IPS-NIHi7 (cell line): ENCODE results near the gene NRAP.
A peak's percentile ranks its signal among the peaks of the same experiment; 100 is the strongest.

Experiments
- DNase-seq: peaks from one replicate; pipeline ENCODE4 v3.0.0; 2012; ENCODE audit warnings: mixed read lengths; ENCODE audit errors: extremely low spot score

The NRAP gene

GRCh38 chr10:113563306-113564088 is 100.3 kb downstream of the NRAP start:
- peak; percentile 89 for DNase-seq

GRCh38 chr10:113562704-113563103 is 101.1 kb downstream of the NRAP start:
- no peak for DNase-seq

GRCh38 chr10:113562069-113562468 is 101.8 kb downstream of the NRAP start:
- no peak for DNase-seq

GRCh38 chr10:113561214-113561613 is 102.6 kb downstream of the NRAP start:
- DNase-seq = no peak

GRCh38 chr10:113560071-113560470 is 103.8 kb downstream of the NRAP start:
- DNase-seq = no peak

GRCh38 chr10:113557903-113558321 is 105.9 kb downstream of the NRAP start:
- DNase-seq = peak; percentile 40

- no peak for DNase-seq
These were observed 106.4 kb downstream of the NRAP start for GRCh38 chr10:113557424-113557862.

- DNase-seq = no peak
These were observed 108.1 kb downstream of the NRAP start for GRCh38 chr10:113555751-113556150.

- no peak for DNase-seq
These were observed 108.6 kb downstream of the NRAP start for GRCh38 chr10:113555245-113555644.

GRCh38 chr10:113554214-113554613 is 109.6 kb downstream of the NRAP start:
- no peak for DNase-seq

GRCh38 chr10:113553149-113553548 is 110.7 kb downstream of the NRAP start:
- no peak for DNase-seq

- DNase-seq = no peak
These were observed 111.1 kb downstream of the NRAP start, which contains the start of gene HABP2 for GRCh38 chr10:113552701-113553100. Gene HABP2, plus strand, starts transcription at chr10:113553053. Its CDS starts 69 bp downstream, at chr10:113553122.

- DNase-seq = no peak
These were observed 111.8 kb downstream of the NRAP start for GRCh38 chr10:113552014-113552413.

- no peak for DNase-seq
These were observed 113.5 kb downstream of the NRAP start for GRCh38 chr10:113550365-113550764.

GRCh38 chr10:113549856-113550255 is 114.0 kb downstream of the NRAP start:
- DNase-seq = no peak

GRCh38 chr10:113547426-113547825 is 116.4 kb downstream of the NRAP start:
- DNase-seq = no peak

- no peak for DNase-seq
These were observed 119.4 kb downstream of the NRAP start for GRCh38 chr10:113544392-113544791.

- no peak for DNase-seq
These were observed 120.5 kb downstream of the NRAP start for GRCh38 chr10:113543107-113543955.

GRCh38 chr10:113541549-113541927 is 122.3 kb downstream of the NRAP start:
- no peak for DNase-seq

GRCh38 chr10:113540845-113541548 is 122.8 kb downstream of the NRAP start:
- DNase-seq = no peak

- no peak for DNase-seq
These were observed 124.1 kb downstream of the NRAP start for GRCh38 chr10:113539789-113540188.
